NCI-H2196 (cell line): ENCODE data around the gene HOXC9.

Experiments
- DNase-seq: peaks from one replicate; lab custom pipeline; 2025; ENCODE audit not compliant: unreplicated experiment; lab: John Stamatoyannopoulos, UW

Gene HOXC9

DNA sequence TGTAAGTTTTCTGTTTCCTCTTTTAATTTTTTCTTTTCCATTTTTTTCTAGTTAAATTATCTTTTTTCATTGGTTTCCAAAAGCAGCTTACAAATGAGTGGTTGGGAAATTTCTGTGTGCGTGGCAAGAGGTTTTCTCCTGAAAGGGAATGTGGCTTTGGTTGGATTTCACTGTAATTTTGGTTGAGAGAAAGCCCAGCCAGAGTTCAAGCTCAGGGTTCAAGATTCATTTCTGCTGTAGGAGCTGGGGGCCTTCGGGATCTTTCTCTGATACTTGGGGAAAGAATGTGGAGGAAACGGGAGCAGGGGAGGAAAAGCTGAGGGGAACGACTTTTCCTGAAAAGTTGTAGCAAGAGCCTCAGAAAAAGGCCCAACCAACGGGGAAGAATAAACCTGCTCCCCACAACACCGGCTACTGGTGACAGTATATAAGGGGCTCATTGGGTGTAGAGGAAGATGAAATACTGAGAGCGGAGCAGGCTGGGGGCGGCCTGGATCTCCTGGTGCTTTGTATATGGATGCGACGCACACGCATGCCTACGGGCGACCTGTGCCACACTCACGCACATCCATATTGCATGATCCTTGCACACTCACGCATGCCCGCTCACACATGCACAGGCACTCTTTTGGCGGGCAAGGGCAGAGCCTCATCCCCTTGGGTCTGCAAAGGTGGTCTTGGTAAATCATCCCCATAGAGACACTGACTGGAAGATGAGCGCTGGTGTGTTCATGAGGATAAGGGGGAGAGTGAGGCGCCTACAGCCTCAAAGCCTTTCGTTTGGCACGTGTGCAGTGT is 13.1 kb upstream of the HOXC9 start:
- DNase-seq = no peak

- DNase-seq = no peak
Observed at GRCh38 chr12:53987787-53988230, 12.2 kb upstream of the HOXC9 start.

GRCh38 chr12:53988541-53989226 is 11.3 kb upstream of the HOXC9 start:
- no peak for DNase-seq

- DNase-seq = peak; percentile 47
Observed at GRCh38 chr12:53989227-53990113, 10.5 kb upstream of the HOXC9 start.

DNA sequence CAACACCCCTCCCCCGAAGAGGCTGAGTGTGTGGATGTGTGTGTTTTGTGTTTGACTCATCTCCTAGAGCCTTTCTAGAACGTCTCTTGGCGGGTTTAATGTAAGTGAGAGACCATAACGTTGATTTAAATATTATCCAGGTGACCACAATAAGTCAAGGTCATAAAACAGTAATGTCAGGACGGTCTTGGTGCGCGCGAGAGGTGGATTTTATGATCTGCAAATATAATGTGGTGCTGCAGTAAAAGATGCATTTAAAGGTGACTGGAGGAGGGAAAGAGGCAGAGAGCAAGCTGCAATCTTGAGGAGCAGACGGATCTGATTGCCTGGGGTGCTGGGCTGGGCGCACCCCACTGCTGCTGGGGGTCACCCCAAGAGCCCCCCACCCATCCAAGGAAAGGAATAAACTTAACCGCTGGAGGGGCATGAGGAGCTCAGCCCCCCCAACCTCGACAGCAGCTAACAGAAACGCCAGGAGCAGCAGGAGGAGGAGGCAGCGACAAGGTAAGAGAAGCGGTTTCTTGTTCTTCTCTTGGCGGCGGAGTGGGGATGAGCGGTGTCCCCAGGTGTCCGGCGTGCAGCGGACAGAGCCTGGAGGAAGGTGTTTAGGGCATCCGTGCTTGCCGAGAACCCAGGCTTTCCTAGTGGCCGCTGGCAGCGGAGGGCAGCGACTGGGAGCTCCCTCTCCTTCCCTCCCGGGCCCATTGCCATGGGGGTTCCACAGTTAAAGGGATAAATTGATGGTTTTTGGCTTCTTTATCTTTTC is 9.5 kb upstream of the HOXC9 start:
- no peak for DNase-seq

DNA sequence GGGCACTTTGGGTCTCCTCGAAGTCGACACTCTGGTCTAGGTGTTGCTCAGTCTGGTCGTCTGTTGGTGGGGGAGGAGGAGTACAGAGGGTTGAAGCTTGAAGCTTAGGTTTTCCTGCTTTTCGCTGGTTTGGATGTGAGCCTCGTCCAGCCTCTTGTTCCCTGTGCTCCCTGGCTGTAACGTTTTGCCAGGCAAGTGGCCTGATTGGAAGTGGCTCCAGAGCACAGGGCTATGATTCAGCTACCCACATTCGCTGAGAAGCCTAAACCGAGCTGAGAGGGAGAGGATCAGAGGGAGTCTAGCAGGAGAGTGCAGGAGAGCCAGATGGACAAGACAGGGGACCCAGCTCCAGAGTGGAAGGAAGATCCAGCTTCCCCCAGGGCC is 8.9 kb upstream of the HOXC9 start:
- no peak for DNase-seq

- DNase-seq = no peak
Observed at GRCh38 chr12:53992377-53992889, 7.5 kb upstream of the HOXC9 start.

GRCh38 chr12:53993162-53994008 is 6.6 kb upstream of the HOXC9 start:
- no peak for DNase-seq

- DNase-seq = no peak
Observed at GRCh38 chr12:53994009-53994263, 6.0 kb upstream of the HOXC9 start.

DNA sequence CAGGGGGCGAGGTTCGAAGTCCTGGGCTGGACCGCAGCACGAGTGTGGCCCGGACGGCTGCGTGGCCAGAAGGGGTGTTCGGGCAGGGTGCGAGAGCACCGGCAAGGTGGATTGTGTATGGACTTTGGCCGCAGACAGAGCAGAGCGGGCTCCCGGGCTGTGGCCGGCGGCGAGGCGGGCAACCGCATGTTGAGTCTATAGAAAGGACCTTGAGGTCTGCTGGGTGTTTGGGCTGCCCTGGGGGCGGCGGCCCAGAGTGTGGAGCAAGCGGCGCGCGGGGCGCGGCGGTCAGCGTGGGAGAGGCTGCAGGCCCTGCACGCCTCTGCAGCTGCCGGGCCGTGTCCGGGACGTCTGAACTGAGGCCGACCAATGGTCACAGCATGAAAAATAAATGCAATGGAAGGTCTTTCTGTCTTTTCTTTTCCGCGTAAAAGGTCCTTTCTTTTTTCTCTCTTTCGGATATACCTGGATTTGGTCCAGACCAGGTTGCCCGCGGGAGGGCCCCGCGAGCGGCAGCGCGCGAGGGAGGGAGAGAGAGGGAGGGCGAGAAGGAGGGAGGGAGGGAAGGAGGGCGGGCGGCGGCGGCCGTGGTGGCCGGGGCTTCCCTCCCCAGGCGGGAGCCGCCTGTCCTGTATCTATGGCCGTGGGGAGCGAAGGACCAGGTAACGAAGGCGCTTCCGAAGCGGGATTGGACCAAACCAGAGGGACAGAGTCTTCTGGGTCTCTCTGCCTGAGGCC is 5.5 kb upstream of the HOXC9 start:
- peak; percentile 41 for DNase-seq

DNA sequence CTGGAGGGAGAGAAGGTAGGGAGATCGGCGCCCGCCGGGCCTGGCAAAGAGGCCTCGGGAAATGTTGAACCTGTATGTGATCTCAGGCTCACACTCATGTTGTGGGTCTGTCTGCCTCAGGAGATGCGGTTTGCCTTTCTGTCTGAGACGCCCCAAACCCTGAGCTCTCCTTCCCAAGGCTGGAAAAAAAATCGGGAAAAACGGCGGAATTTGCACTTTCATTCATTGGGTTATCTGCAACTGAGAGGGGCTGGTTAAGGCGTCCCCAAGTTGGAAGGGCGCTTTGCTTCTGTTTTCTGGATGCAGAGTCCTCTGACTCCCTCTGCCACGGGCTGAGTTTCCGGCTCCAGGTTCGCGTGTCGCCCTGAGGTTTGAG is 5.0 kb upstream of the HOXC9 start:
- DNase-seq = peak; percentile 48

- DNase-seq = peak; percentile 66
Observed at GRCh38 chr12:53995378-53996239, 4.4 kb upstream of the HOXC9 start.

DNA sequence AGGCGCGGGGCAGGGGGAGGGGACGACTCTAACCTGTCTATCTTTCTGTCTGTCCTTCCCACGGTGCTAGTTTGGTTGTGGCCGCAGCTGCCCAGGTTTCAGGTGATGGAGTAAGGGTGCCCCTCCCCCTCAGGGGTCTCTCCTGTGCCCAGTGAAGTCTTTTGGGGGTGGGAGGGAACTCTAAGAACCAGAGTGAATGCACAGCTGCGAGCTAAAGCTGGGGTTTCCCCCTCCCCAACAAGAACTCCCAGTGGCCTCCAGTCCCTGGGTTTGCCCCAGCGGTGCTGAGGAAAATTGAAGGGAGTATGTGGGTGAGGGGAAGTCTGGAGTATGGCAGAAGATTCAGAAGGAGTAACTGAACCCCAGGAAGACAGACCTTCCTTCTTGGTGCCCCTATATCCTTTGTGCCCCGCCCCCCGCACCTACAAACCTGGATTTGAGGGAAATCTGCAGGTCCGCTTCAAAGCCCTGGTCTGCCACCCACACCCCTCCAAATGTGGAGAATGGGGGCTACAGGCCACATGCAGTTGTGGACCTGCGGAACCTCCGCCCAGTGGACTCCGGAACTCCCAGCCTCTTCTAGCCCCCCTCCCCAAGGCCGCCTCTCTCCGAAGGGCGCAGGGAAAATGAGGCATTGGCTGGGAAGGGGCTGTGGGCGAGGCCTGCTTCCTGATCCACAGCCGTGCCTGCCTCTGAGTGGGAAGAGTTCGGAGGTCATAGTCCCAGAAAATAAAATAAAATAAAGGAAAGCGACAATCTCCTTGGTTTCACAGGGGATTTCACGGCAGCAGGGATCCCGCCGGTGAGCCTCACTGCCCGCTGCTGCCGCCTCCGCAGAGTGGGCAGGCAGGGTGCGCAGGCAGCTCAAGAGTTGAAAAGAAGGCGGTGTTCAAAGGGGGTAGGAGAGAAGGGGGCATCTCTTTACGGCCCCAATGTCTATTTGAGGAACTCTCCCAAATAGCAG is 3.4 kb upstream of the HOXC9 start:
- no peak for DNase-seq

GRCh38 chr12:53997204-53998109 is 2.5 kb upstream of the HOXC9 start:
- DNase-seq = no peak

- DNase-seq = no peak
Observed at GRCh38 chr12:53998110-53998899, 1.7 kb upstream of the HOXC9 start.

DNA sequence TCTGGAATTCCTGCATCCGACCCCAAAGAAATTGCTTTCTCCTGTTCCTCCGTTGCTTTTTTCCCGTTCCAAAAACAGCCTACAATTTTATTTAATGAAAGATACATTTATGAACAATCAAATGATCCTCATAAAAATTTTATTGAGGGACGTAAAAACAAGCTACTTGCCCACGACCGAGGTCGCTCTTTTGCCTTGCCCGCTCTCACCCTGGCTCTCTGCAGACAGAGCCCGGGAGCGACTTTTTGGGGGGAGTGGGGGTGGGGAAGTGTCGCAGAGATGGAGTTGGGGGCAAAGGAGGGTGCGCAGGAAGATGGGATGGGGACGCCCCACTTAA is 1.1 kb upstream of the HOXC9 start:
- no peak for DNase-seq
